Measurements from ENCODE around the gene MMEL1. TPM values are rescaled to one million over a fixed set of nuclear protein-coding genes. Genes with fewer than 3 reads are reported as not detected.

Gene MMEL1
- total RNA-seq, 2 experiments from 2014 or later: not detected

DNA sequence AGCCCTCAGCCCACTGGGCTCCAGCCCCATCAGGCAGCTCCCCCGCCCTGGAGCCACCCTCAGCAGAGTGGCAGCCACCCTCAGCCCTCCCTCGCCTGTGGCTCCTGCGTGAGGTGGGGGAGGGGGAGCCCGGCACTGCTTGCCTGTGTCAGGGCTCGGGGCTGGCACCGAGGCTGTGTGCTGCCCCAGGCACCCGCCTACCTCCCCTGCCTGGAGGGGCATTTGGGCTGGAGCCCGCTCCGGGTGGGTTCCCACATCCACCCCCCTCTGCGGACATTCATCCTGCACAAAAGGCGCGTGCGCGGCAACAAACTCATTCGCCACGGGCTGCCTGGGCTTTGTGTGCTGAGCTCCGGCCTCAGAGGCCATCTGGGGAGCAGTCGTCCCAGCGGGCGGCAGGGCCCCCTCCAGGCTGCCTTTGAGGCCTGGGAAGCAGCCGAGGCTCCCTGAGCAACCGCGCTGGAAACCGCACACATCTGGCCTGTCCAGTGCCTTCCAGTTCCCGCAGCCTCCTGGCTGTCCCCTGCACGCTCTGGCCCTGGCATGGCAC, 89.2 kb downstream of the MMEL1 start:
- DNase-seq (ENCODE audit: low spot score): no peak
- Histone ChIP-seq H3K9me3 (ENCODE audit: low read length) (no peaks in the 10 kb centered on the region), H4K20me1 (ENCODE audit: insufficient read depth, low read length) (no peaks in the 10 kb centered on the region), H3K4me1 (ENCODE audit: insufficient read depth, low read length, poor library complexity, severe bottlenecking) (peaks cover 24% of the 10 kb centered on the region), H3K9me2 (ENCODE audit: insufficient read depth, low read length) (no peaks in the 10 kb centered on the region), H3K36me3 (ENCODE audit: insufficient read depth, low read length) (no peaks in the 10 kb centered on the region), H3K4me2 (ENCODE audit: low read length) (no peak overlapping the region), H3K27ac (ENCODE audit: low read depth, low read length, poor library complexity, severe bottlenecking) (no peak overlapping the region), H3K4me3 (ENCODE audit: low read depth, low read length, poor library complexity, severe bottlenecking) (no peak overlapping the region), H2AFZ (ENCODE audit: low read length) (no peak overlapping the region), H3K79me2 (ENCODE audit: insufficient read depth, low read depth, low read length) (no peaks in the 10 kb centered on the region)
- no TSS peak for BruUV-seq (replicated peaks)
- TF ChIP-seq, protein P1, sequence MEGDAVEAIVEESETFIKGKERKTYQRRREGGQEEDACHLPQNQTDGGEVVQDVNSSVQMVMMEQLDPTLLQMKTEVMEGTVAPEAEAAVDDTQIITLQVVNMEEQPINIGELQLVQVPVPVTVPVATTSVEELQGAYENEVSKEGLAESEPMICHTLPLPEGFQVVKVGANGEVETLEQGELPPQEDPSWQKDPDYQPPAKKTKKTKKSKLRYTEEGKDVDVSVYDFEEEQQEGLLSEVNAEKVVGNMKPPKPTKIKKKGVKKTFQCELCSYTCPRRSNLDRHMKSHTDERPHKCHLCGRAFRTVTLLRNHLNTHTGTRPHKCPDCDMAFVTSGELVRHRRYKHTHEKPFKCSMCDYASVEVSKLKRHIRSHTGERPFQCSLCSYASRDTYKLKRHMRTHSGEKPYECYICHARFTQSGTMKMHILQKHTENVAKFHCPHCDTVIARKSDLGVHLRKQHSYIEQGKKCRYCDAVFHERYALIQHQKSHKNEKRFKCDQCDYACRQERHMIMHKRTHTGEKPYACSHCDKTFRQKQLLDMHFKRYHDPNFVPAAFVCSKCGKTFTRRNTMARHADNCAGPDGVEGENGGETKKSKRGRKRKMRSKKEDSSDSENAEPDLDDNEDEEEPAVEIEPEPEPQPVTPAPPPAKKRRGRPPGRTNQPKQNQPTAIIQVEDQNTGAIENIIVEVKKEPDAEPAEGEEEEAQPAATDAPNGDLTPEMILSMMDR (conservative IDR thresholded peaks at IDR 0.05; ENCODE audit: low read length): no peak
- no peak for TF ChIP-seq EZH2phosphoT487 (IDR thresholded peaks at IDR 0.05; ENCODE audit: borderline replicate concordance, low read depth, low read length)
- POLR2A ChIA-PET: no interaction called here
- CTCF ChIA-PET (ENCODE audit: unreplicated experiment): interaction anchor here (1.0 kb wide), 1 partner anchor 88 kb away, joined by 3 read pairs; no protein-coding TSS in a partner anchor
- intact Hi-C loops (cut with micrococcal nuclease; ENCODE audit: unreplicated experiment): no loop called here

DNA sequence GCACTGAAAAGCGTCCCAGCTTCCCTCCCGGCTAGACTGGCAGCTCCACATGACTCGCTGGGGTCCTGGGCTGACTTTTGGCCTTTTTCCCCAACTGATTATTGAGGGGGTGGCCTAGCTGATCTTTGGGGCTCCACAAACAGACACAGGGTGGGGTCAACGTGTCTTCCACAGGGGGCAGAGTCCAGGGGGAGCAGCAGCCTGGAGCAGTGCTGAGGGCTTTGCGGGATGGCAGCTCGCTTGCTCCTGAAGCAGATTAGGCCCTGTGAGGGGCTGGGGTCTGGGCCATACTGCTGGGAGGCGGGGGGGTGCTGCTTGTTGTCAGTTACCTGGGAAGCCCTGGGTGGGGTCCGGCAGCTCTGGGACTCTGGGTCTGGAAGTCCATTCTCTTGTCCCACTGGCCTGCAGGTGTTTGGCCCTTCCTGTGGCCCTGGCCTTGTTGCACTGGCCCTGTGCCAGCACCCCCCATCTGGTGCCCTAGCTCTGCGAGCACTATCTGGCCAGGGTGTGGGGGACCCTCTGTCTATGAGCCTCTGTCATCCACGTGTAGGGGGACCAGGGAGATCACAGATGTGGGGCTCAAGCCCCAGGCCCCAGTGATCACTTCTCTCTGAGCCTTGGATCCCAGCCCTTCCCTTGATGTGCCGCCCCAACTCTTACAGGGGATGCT, 90.4 kb downstream of the MMEL1 start:
- Histone ChIP-seq H3K27ac (ENCODE audit: low read depth, low read length, poor library complexity, severe bottlenecking) (no peak overlapping the region), H3K9me2 (ENCODE audit: insufficient read depth, low read length) (no peaks in the 10 kb centered on the region), H2AFZ (ENCODE audit: low read length) (no peak overlapping the region), H4K20me1 (ENCODE audit: insufficient read depth, low read length) (no peaks in the 10 kb centered on the region), H3K79me2 (ENCODE audit: insufficient read depth, low read depth, low read length) (no peaks in the 10 kb centered on the region), H3K9me3 (ENCODE audit: low read length) (no peaks in the 10 kb centered on the region), H3K4me2 (ENCODE audit: low read length) (no peak overlapping the region), H3K4me1 (ENCODE audit: insufficient read depth, low read length, poor library complexity, severe bottlenecking) (peaks cover 11% of the 10 kb centered on the region), H3K4me3 (ENCODE audit: low read depth, low read length, poor library complexity, severe bottlenecking) (no peak overlapping the region), H3K36me3 (ENCODE audit: insufficient read depth, low read length) (no peaks in the 10 kb centered on the region)
- no peak for TF ChIP-seq EZH2phosphoT487 (IDR thresholded peaks at IDR 0.05; ENCODE audit: borderline replicate concordance, low read depth, low read length)
- TF ChIP-seq, protein P1 (conservative IDR thresholded peaks at IDR 0.05; ENCODE audit: low read length): no peak
- BruUV-seq (replicated peaks): no TSS peak
- ChIA-PET POLR2A (no interaction called here), CTCF (ENCODE audit: unreplicated experiment) (no interaction called here)
- intact Hi-C loops (cut with micrococcal nuclease; ENCODE audit: unreplicated experiment): no loop called here
- no peak for DNase-seq (ENCODE audit: low spot score)

DNA sequence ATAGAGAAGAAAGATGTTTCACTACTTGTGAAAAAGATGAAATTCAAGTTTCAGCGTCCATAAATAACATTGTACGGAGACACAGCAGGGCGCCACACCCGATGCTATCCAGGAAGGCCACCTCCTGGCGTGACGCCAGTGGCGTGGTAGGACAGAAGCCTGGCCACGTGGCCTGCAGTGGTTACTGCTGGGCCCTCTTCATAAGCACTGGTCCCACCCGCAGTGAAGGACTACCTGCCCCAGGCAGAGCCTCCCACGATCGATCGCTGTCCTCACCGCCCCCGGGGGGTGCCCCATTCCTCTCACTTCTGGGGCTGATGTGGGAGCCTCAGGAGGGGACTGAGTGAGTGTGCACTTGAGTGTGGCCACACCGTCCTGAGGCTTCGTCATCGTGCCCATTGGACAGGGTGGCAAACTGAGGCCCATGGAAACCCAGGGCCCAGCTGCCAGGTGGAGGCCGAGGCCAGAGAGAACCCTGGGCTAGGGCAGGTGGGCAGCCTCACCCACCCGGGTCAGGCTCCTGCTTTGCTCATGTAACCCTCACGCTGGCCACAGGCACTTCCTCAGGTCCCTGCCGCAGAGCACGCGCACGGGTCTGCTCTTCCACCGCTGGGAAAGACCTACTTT, 91.1 kb downstream of the MMEL1 start:
- no peak overlapping the region for H3K4me3 ChIP-seq (ENCODE audit: low read depth, low read length, poor library complexity, severe bottlenecking)
- ChIA-PET CTCF (ENCODE audit: unreplicated experiment) (no interaction called here), POLR2A (no interaction called here)
- BruUV-seq (replicated peaks): no TSS peak
- no peaks in the 10 kb centered on the region for H4K20me1 ChIP-seq (ENCODE audit: insufficient read depth, low read length)
- no peak for DNase-seq (ENCODE audit: low spot score)
- H3K79me2 ChIP-seq (ENCODE audit: insufficient read depth, low read depth, low read length): no peaks in the 10 kb centered on the region
- peaks cover 6% of the 10 kb centered on the region for H3K4me1 ChIP-seq (ENCODE audit: insufficient read depth, low read length, poor library complexity, severe bottlenecking)
- H2AFZ ChIP-seq (ENCODE audit: low read length): no peak overlapping the region
- H3K36me3 ChIP-seq (ENCODE audit: insufficient read depth, low read length): no peaks in the 10 kb centered on the region
- H3K9me3 ChIP-seq (ENCODE audit: low read length): no peaks in the 10 kb centered on the region
- H3K9me2 ChIP-seq (ENCODE audit: insufficient read depth, low read length): no peaks in the 10 kb centered on the region
- H3K27ac ChIP-seq (ENCODE audit: low read depth, low read length, poor library complexity, severe bottlenecking): no peak overlapping the region
- intact Hi-C loops (cut with micrococcal nuclease; ENCODE audit: unreplicated experiment): no loop called here
- TF ChIP-seq, protein P1 (conservative IDR thresholded peaks at IDR 0.05; ENCODE audit: low read length): no peak
- H3K4me2 ChIP-seq (ENCODE audit: low read length): no peak overlapping the region

Data from OCI-LY7 (cell line).